Gastroesophageal sphincter (tissue), 3 donors: ENCODE data around the gene TSPAN4.

Experiments used
- CTCF ChIP-seq, 4 experiments: fragments of 200-600 bp in 2 of 4; fragments of 450-650 bp in 2 of 4; sonication (generic) in 1 of 4; IDR thresholded peaks; one replicate each; pipeline ENCODE4 v1.5.1; 2017 to 2019; ENCODE audit warnings: antibody characterized with exemption in 4 of 4, mild to moderate bottlenecking in 2 of 4, moderate library complexity in 2 of 4
- POLR2A ChIP-seq, 2 donors: fragments of 450-650 bp; IDR thresholded peaks; one replicate each; pipeline ENCODE4 v1.6.1; 2017; ENCODE audit warnings: antibody characterized with exemption in 2 of 2, mild to moderate bottlenecking in 2 of 2, moderate library complexity in 1 of 2

- no peak for TF ChIP-seq CTCF (IDR thresholded peaks at IDR 0.05)
- TF ChIP-seq POLR2A (IDR thresholded peaks at IDR 0.05), result no peak
These were observed 33.9 kb downstream of the TSPAN4 start for GRCh38 chr11:876545-876944.
